ENCODE results near the gene TLK1. TPM values are rescaled to one million over a fixed set of nuclear protein-coding genes. Genes with fewer than 3 reads are reported as not detected.

TLK1 gene
- polyA plus RNA-seq, 1 experiment = 6.4 TPM

- POLR2A ChIA-PET = no interaction called here
- peaks cover 1% of the 10 kb centered on the region; the same call in 1 of the 2 replicates for H3K36me3 ChIP-seq (ENCODE audit: control insufficient read depth, insufficient read depth, low read length)
- no peaks in the 10 kb centered on the region for H3K27me3 ChIP-seq (ENCODE audit: control insufficient read depth, insufficient read depth, low read length)
- DNase-seq (ENCODE audit: low read depth) = no peak
- no peak overlapping the region for H3K4me3 ChIP-seq (ENCODE audit: low read depth, low read length)
- no peak for TF ChIP-seq CTCF (IDR thresholded peaks at IDR 0.05; ENCODE audit: insufficient read depth, low read depth, low read length)
- CTCF ChIA-PET = interaction anchor here (1.4 to 1.6 kb wide), 2 partner anchors 10 to 159 kb away, joined by 3 to 4 read pairs; no protein-coding TSS in a partner anchor
Measured at GRCh38 chr2:170999654-171000053, 161.0 kb downstream of the TLK1 start.

- no peak for DNase-seq (ENCODE audit: low read depth)
- TF ChIP-seq CTCF (IDR thresholded peaks at IDR 0.05; ENCODE audit: insufficient read depth, low read depth, low read length) = no peak
- H3K4me3 ChIP-seq (ENCODE audit: low read depth, low read length) = no peak overlapping the region
- H3K27me3 ChIP-seq (ENCODE audit: control insufficient read depth, insufficient read depth, low read length) = no peaks in the 10 kb centered on the region
- ChIA-PET POLR2A (no interaction called here), CTCF (interaction anchor here (0.6 to 1.6 kb wide), 3 partner anchors 11 to 161 kb away, joined by 3 to 4 read pairs (median 3); no protein-coding TSS in a partner anchor)
- peaks cover 3% of the 10 kb centered on the region; the same call in 1 of the 2 replicates for H3K36me3 ChIP-seq (ENCODE audit: control insufficient read depth, insufficient read depth, low read length)
Measured at GRCh38 chr2:170997893-170998597, 162.6 kb downstream of the TLK1 start.

GRCh38 chr2:170996316-170996715, 164.4 kb downstream of the TLK1 start:
- Histone ChIP-seq H3K27me3 (ENCODE audit: control insufficient read depth, insufficient read depth, low read length) (no peaks in the 10 kb centered on the region), H3K4me3 (ENCODE audit: low read depth, low read length) (no peak overlapping the region), H3K36me3 (ENCODE audit: control insufficient read depth, insufficient read depth, low read length) (peaks cover 3% of the 10 kb centered on the region; the same call in 1 of the 2 replicates)
- no peak for TF ChIP-seq CTCF (IDR thresholded peaks at IDR 0.05; ENCODE audit: insufficient read depth, low read depth, low read length)
- DNase-seq (ENCODE audit: low read depth) = no peak
- ChIA-PET POLR2A (no interaction called here), CTCF (interaction anchor here (1.0 kb wide), 1 partner anchor 20 kb away, joined by 3 read pairs; no protein-coding TSS in a partner anchor)

DNA sequence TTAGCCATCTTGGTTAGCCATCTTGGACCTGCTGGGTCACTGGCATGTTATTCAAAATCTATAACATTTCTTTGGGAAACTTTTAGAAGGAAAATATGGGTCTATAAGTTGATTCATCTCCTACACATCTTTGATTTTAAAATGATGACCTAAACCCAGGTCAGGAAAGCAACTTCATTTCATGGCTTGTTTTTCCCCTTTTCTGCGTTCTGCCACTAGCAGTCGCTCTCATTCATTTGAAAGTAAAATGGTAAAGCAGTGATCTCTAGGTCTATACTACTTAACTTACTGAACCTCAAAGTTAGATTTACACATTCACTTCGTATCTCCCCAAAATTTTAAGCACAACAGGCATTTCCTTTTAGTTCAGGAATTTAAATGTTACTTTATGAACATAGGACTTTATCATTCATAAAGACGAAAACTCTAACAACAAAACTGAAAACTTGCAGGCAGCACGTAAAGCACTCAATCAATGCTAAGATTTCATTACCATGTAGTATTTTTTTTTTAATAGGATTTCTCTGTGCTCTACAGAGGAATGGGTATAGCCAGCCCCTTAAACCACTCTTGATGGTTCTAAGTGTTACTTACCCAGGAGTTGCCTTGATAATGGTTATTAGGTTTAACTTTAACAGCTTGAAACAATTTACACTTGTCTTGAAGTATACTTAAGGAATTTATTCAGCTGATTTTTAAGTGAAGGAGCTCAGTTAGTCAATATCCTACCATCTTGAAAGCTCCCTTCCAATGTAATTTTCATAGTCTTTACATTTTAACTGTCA, 169.1 kb downstream of the TLK1 start:
- ChIA-PET POLR2A (no interaction called here), CTCF (no interaction called here)
- no peaks in the 10 kb centered on the region for H3K27me3 ChIP-seq (ENCODE audit: control insufficient read depth, insufficient read depth, low read length)
- DNase-seq (ENCODE audit: low read depth) = no peak
- peaks cover 3% of the 10 kb centered on the region for H3K36me3 ChIP-seq (ENCODE audit: control insufficient read depth, insufficient read depth, low read length)
- no peak; the same call in 1 of the 2 replicates for TF ChIP-seq CTCF (IDR thresholded peaks at IDR 0.05; ENCODE audit: insufficient read depth, low read depth, low read length)
- H3K4me3 ChIP-seq (ENCODE audit: low read depth, low read length) = no peak overlapping the region
